Endothelial cell (in vitro differentiated cells): ENCODE results near the gene COL24A1. TPM values are rescaled to one million over a fixed set of nuclear protein-coding genes. Genes with fewer than 3 reads are reported as not detected.
"Not testable (repeated sequence)": the region's sequence is repeated elsewhere in the genome, so short reads cannot be mapped to it uniquely, and the experiment has no call there.

ENCODE experiments used
- DNase-seq: peaks from one replicate; pipeline ENCODE4 v3.0.0; 2021; ENCODE audit warnings: low spot score
- H3K27ac Mint-ChIP-seq: one replicate; pipeline ENCODE4 v1.8.0; 2021; ENCODE audit warnings: mixed read lengths, inconsistent platforms; ENCODE audit not compliant: unreplicated experiment
- H3K27me3 Mint-ChIP-seq: one replicate; pipeline ENCODE4 v1.8.0; 2021; ENCODE audit warnings: mild to moderate bottlenecking, moderate library complexity, mixed read lengths, inconsistent platforms; ENCODE audit not compliant: unreplicated experiment
- H3K36me3 Mint-ChIP-seq: one replicate; pipeline ENCODE4 v1.8.0; 2021; ENCODE audit warnings: mild to moderate bottlenecking, low read depth, mixed read lengths, inconsistent platforms; ENCODE audit not compliant: unreplicated experiment
- H3K4me1 Mint-ChIP-seq: one replicate; pipeline ENCODE4 v1.8.0; 2021; ENCODE audit warnings: mild to moderate bottlenecking, mixed read lengths, inconsistent platforms; ENCODE audit not compliant: unreplicated experiment
- H3K4me3 Mint-ChIP-seq: one replicate; pipeline ENCODE4 v1.8.0; 2021; ENCODE audit warnings: mild to moderate bottlenecking, mixed read lengths, inconsistent platforms; ENCODE audit not compliant: unreplicated experiment
- H3K9me3 Mint-ChIP-seq: one replicate; pipeline ENCODE4 v1.8.0; 2021; ENCODE audit warnings: mixed read lengths, inconsistent platforms; ENCODE audit not compliant: unreplicated experiment
- total RNA-seq: library from RNA; stranded (reverse); fragmentation: NEBNext Ultra II Directional; extraction: Animal tissue kit (Norgen Biotek cat#: 25700); gene quantifications from one replicate; pipeline ENCODE4 v1.2.1, GENCODE V29; 2021; ENCODE audit not compliant: unreplicated experiment
- TF ChIP-seq, protein P1 (sequence below): fragments of 200-600 bp; sonication (generic); IDR thresholded peaks from one replicate; pipeline ENCODE4 v1.5.0; 2021; ENCODE audit warnings: antibody characterized with exemption; ENCODE audit not compliant: unreplicated experiment

COL24A1 gene
- total RNA-seq, 1 donor from 2014 or later: 0.74 TPM

DNA sequence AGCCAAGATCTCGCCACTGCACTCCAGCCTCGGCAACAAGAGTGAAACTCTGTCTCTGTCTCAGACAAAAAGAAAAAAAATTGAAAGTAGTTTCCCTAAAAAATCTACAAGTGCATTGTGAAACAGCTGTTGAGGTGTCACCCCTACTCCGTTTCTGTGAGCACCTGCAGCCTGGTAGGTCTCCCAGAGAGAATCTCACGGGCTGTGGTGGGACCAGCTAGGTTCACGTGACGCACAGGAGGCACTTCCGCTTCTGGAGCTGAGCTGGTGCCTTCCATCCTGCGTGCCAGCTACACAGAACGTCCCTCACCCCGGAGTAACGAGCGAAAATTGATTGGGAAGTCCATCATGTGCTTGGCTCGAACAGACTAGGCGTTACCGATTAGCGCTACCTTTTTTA, 66.8 kb downstream of the COL24A1 start:
- no peaks in the 10 kb centered on the region for H3K4me1 Mint-ChIP-seq
- TF ChIP-seq, protein P1, sequence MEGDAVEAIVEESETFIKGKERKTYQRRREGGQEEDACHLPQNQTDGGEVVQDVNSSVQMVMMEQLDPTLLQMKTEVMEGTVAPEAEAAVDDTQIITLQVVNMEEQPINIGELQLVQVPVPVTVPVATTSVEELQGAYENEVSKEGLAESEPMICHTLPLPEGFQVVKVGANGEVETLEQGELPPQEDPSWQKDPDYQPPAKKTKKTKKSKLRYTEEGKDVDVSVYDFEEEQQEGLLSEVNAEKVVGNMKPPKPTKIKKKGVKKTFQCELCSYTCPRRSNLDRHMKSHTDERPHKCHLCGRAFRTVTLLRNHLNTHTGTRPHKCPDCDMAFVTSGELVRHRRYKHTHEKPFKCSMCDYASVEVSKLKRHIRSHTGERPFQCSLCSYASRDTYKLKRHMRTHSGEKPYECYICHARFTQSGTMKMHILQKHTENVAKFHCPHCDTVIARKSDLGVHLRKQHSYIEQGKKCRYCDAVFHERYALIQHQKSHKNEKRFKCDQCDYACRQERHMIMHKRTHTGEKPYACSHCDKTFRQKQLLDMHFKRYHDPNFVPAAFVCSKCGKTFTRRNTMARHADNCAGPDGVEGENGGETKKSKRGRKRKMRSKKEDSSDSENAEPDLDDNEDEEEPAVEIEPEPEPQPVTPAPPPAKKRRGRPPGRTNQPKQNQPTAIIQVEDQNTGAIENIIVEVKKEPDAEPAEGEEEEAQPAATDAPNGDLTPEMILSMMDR: no peak
- H3K27me3 Mint-ChIP-seq: no peaks in the 10 kb centered on the region
- no peak overlapping the region for H3K27ac Mint-ChIP-seq
- H3K9me3 Mint-ChIP-seq: no peaks in the 10 kb centered on the region
- no peaks in the 10 kb centered on the region for H3K36me3 Mint-ChIP-seq
- no peak for DNase-seq
- no peak overlapping the region for H3K4me3 Mint-ChIP-seq

DNA sequence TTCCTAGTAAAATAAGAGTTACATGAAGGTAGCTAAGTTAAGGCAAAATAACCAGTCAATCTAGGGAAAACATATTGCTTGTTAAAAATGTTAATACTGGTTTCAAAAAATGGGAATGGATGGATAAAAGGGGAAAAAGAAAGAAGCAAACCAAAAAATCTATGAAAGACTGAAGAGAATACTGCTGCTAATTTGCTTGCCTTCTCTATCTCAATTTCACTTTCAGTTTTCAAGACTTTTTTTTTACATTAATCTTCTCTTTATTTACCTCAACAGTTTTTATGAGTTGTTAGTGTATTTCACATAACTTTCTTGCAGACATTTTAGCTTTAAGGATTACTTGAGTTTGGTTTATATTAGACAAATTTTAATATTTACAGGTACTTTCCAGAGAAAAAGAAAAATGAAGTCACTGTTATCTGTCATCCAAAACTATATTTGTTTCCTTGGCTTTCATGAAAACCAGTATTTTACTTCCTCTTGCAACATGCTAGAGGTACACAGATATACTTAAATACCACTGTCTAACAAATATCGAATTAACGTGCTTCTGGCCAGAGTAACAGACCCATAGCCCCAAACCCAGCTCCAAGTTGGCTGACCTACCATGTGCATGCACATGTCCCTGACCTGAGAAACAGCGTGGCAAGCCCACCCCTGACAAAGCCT, 70.7 kb downstream of the COL24A1 start:
- Mint-ChIP-seq H3K9me3 (no peaks in the 10 kb centered on the region), H3K4me3 (no peak overlapping the region), H3K27me3 (no peaks in the 10 kb centered on the region), H3K4me1 (no peaks in the 10 kb centered on the region), H3K27ac (no peak overlapping the region), H3K36me3 (no peaks in the 10 kb centered on the region)
- TF ChIP-seq, protein P1: no peak
- no peak for DNase-seq

DNA sequence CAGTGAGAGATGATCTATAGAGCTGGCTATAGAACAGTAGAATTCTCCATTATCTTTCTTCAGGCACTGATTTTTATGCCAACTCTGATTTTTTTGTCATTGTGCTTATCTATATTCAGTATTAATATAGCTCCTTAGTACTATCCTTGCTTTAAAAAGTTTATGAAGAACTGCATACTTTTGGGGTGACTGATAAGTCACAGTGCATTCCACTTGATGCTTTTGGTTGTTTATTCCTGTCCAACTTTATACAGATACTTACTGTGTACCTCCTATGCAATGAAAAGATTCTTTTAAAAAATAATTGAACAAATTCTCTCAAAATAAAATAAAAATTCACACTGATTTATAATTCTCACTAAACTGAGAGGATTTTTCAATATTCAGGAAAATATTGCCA, 71.6 kb downstream of the COL24A1 start:
- Mint-ChIP-seq H3K27ac (no peak overlapping the region), H3K4me1 (no peaks in the 10 kb centered on the region), H3K9me3 (no peaks in the 10 kb centered on the region), H3K27me3 (no peaks in the 10 kb centered on the region), H3K4me3 (no peak overlapping the region), H3K36me3 (no peaks in the 10 kb centered on the region)
- TF ChIP-seq, protein P1: no peak
- no peak for DNase-seq

DNA sequence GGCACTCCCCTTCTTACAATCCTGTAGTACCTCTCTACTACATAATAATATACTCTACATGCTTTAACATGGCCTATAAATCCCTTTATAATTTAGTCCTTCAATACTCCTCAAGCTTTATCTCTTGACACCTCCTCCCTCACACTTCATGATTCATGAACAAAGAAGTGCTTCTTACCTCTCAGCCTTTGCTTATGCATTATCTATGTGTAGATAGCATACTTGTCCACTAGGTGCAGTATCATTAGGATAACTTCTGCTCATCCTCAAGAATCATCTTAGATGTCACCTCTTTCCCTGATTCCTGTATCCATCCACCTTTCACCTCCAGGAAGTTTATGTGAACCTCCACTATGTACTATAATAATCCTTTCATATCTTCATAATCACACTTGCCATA, 74.4 kb downstream of the COL24A1 start:
- TF ChIP-seq, protein P1: peak; percentile 50
- no peaks in the 10 kb centered on the region for H3K27me3 Mint-ChIP-seq
- DNase-seq: no peak
- no peaks in the 10 kb centered on the region for H3K36me3 Mint-ChIP-seq
- no peak overlapping the region for H3K27ac Mint-ChIP-seq
- no peaks in the 10 kb centered on the region for H3K4me1 Mint-ChIP-seq
- H3K4me3 Mint-ChIP-seq: no peak overlapping the region
- H3K9me3 Mint-ChIP-seq: no peaks in the 10 kb centered on the region

DNA sequence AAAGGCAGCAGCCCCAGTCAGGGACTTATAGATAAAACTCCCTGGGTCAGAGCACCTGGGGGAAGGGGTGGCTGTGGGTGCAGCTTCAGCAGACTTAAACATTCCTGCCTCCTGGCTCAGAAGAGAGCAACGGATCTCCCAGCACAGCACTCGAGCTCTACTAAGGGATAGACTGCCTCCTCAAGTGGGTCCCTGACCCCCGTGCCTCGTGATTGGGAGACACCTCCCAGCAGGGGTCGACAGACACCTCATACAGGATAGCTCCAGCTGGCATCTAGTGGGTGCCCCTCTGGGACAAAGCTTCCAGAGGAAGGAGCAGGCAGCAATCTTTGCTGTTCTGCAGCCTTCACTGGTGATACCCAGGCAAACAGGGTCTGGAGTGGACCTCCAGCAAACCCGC, 84.1 kb downstream of the COL24A1 start:
- H3K36me3 Mint-ChIP-seq, H3K4me3 Mint-ChIP-seq, H3K27ac Mint-ChIP-seq, H3K27me3 Mint-ChIP-seq, H3K9me3 Mint-ChIP-seq, H3K4me1 Mint-ChIP-seq, DNase-seq: not testable (repeated sequence)

DNA sequence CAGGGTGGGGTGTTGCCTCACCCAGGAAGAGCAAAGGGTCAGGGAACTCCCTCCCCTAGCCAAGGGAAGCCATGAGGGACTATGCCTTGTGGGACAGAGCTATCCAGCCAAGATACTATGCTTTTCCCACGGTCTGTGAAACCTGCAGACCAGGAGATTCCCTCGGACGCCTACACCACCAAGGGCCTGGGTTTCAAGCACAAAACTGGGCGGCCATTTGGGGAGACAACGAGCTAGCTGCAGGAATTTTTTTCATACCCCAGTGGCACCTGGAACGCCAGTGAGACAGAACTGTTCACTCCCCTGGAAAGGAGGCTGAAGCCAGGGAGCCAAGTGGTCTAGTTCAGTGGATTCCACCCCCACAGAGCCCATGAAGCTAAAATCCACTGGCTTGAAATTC, 84.7 kb downstream of the COL24A1 start:
- H3K27ac Mint-ChIP-seq, H3K4me3 Mint-ChIP-seq, H3K36me3 Mint-ChIP-seq: not testable (repeated sequence)

More for the DNA sequence above, 84.7 kb downstream of the COL24A1 start:
- H3K9me3 Mint-ChIP-seq, H3K27me3 Mint-ChIP-seq, DNase-seq, H3K4me1 Mint-ChIP-seq: not testable (repeated sequence)
